ENCODE measurements around the gene FAM236D.
"Not testable (repeated sequence)": the region's sequence is repeated elsewhere in the genome, so short reads cannot be mapped to it uniquely, and the experiment has no call there.

- not testable (repeated sequence) for TF ChIP-seq ESRRA (IDR thresholded peaks at IDR 0.05; ENCODE audit: borderline replicate concordance, low read length); CTCF (IDR thresholded peaks at IDR 0.05); EP300 (IDR thresholded peaks at IDR 0.05); MYC (IDR thresholded peaks at IDR 0.05; ENCODE audit: borderline replicate concordance, low read length); HOXA7 (CRISPR knock-in tag; IDR thresholded peaks at IDR 0.05); PBX3 (IDR thresholded peaks at IDR 0.05); FOSB (CRISPR knock-in tag; IDR thresholded peaks at IDR 0.05); RFX5 (IDR thresholded peaks at IDR 0.05); MAZ (IDR thresholded peaks at IDR 0.05; ENCODE audit: borderline replicate concordance, low read depth, low read length)
These were observed 47.6 kb downstream of the FAM236D start for GRCh38 chrX:72760454-72760853.
